ENCODE results near the gene CACNB3.

The CACNB3 gene

GRCh38 chr12:48813465-48814261, 4.6 kb upstream of the CACNB3 start:
- H3K36me3 ChIP-seq (ENCODE audit: control insufficient read depth, insufficient read depth, low read length): no peaks in the 10 kb centered on the region
- no peak overlapping the region for H3K9ac ChIP-seq
- peak overlapping the region; percentile 99 for H2AFZ ChIP-seq

GRCh38 chr12:48814262-48815125, 3.8 kb upstream of the CACNB3 start:
- peak overlapping the region; percentile 82 for H3K27ac ChIP-seq
- peak overlapping the region; percentile 99 for H2AFZ ChIP-seq
- no peaks in the 10 kb centered on the region for H3K36me3 ChIP-seq (ENCODE audit: control insufficient read depth, insufficient read depth, low read length)
- peaks cover 19% of the 10 kb centered on the region for H3K4me1 ChIP-seq
- no peaks in the 10 kb centered on the region for H3K27me3 ChIP-seq (ENCODE audit: control insufficient read depth, insufficient read depth, low read length)
- H3K79me2 ChIP-seq: no peaks in the 10 kb centered on the region
- peak overlapping the region; percentile 85 for H3K4me3 ChIP-seq (ENCODE audit: low read depth, low read length)
- peak overlapping the region; percentile 99 for H3K4me2 ChIP-seq (ENCODE audit: low read length)
- peak; percentile 98 for TF ChIP-seq CTCF (IDR thresholded peaks at IDR 0.05)
- no peaks in the 10 kb centered on the region for H3K9me3 ChIP-seq (ENCODE audit: control insufficient read depth, low read length)
- H3K9ac ChIP-seq: peak overlapping the region; percentile 17

More at GRCh38 chr12:48813465-48814261, 4.6 kb upstream of the CACNB3 start:
- H3K4me1 ChIP-seq: peaks cover 19% of the 10 kb centered on the region
- no peaks in the 10 kb centered on the region for H3K9me3 ChIP-seq (ENCODE audit: control insufficient read depth, low read length)
- H3K4me2 ChIP-seq (ENCODE audit: low read length): peak overlapping the region; percentile 99
- no peaks in the 10 kb centered on the region for H3K79me2 ChIP-seq
- peak overlapping the region; percentile 85 for H3K4me3 ChIP-seq (ENCODE audit: low read depth, low read length)
- no peak overlapping the region for H3K27ac ChIP-seq
- TF ChIP-seq CTCF (IDR thresholded peaks at IDR 0.05): no peak
- no peaks in the 10 kb centered on the region for H3K27me3 ChIP-seq (ENCODE audit: control insufficient read depth, insufficient read depth, low read length)

- H3K27me3 ChIP-seq (ENCODE audit: control insufficient read depth, insufficient read depth, low read length): no peaks in the 10 kb centered on the region
- no peaks in the 10 kb centered on the region for H3K79me2 ChIP-seq
- peak overlapping the region; percentile 99 for H2AFZ ChIP-seq
- peak overlapping the region; percentile 82 for H3K27ac ChIP-seq
- no peak for TF ChIP-seq CTCF (IDR thresholded peaks at IDR 0.05)
- H3K9me3 ChIP-seq (ENCODE audit: control insufficient read depth, low read length): no peaks in the 10 kb centered on the region
- peak overlapping the region; percentile 85 for H3K4me3 ChIP-seq (ENCODE audit: low read depth, low read length)
- H3K36me3 ChIP-seq (ENCODE audit: control insufficient read depth, insufficient read depth, low read length): no peaks in the 10 kb centered on the region
- H3K4me1 ChIP-seq: peaks cover 19% of the 10 kb centered on the region
- H3K4me2 ChIP-seq (ENCODE audit: low read length): peak overlapping the region; percentile 99
- H3K9ac ChIP-seq: peak overlapping the region; percentile 17
Observed at GRCh38 chr12:48815126-48816110, 2.9 kb upstream of the CACNB3 start.

GRCh38 chr12:48816143-48816854, 2.0 kb upstream of the CACNB3 start:
- no peaks in the 10 kb centered on the region for H3K79me2 ChIP-seq
- H3K27me3 ChIP-seq (ENCODE audit: control insufficient read depth, insufficient read depth, low read length): no peaks in the 10 kb centered on the region
- no peak overlapping the region for H3K9ac ChIP-seq
- H3K4me2 ChIP-seq (ENCODE audit: low read length): peak overlapping the region; percentile 99
- H3K4me1 ChIP-seq: peaks cover 19% of the 10 kb centered on the region
- H3K36me3 ChIP-seq (ENCODE audit: control insufficient read depth, insufficient read depth, low read length): no peaks in the 10 kb centered on the region
- H3K27ac ChIP-seq: peak overlapping the region; percentile 12
- TF ChIP-seq CTCF (IDR thresholded peaks at IDR 0.05): no peak
- peak overlapping the region; percentile 85 for H3K4me3 ChIP-seq (ENCODE audit: low read depth, low read length)
- H3K9me3 ChIP-seq (ENCODE audit: control insufficient read depth, low read length): no peaks in the 10 kb centered on the region
- H2AFZ ChIP-seq: peak overlapping the region; percentile 99

Measured in parathyroid adenoma (tissue), 2 donors.